Stimulated activated CD8-positive, alpha-beta memory T cell treated with anti-CD3 and anti-CD28 coated beads, Interleukin-12 subunit alpha, Interleukin-12 subunit beta, amount 100 ng/mL, for 24 hours (primary cell): ENCODE data around the gene FBP2.
"Not testable (repeated sequence)": the region's sequence is repeated elsewhere in the genome, so short reads cannot be mapped to it uniquely, and the experiment has no call there.

Experiments used
- DNase-seq: peaks from one replicate; pipeline ENCODE4 v3.0.0-alpha.2; 2020; ENCODE audit errors: extremely low read depth

The FBP2 gene

DNA sequence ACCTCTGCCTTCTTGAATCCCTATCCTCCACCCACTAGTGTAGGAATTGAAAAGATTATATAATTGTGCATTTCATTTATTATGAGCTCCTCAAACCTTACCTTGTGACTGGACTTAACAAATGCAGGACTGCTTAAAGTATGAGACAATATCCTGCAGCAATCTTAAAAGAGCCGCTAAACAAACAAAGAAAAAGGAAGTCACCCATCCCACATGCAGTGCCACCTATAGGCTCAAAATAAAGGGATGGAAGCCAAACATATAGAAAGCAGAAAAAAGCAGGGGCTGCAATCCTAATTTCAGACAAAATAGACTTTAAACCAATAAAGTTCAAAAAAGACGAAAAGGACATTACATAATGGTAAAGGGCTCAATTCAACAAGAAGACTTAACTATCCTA is 30.1 kb downstream of the FBP2 start:
- DNase-seq: no peak

DNA sequence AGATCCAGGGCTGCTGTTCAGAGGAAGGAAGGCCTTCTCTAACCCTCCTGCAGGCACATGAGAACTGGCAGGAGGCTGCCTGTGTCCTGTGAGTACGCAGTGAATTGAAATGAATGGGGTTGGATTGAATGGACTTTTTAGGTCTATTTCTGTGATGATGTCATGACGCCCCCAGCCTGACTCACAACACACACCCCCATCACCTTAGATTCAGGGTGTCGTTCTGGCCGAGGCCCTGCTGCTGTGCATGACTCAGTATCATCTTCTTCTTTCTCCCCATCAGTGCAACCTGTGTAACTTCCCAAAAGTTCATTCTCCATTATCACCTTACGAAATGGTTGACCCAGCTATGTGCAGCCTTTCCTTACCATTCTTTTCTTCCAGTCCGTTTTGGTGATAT is 33.4 kb downstream of the FBP2 start:
- DNase-seq: no peak

- no peak for DNase-seq
Measured at GRCh38 chr9:94557376-94557775, 36.2 kb downstream of the FBP2 start.

DNA sequence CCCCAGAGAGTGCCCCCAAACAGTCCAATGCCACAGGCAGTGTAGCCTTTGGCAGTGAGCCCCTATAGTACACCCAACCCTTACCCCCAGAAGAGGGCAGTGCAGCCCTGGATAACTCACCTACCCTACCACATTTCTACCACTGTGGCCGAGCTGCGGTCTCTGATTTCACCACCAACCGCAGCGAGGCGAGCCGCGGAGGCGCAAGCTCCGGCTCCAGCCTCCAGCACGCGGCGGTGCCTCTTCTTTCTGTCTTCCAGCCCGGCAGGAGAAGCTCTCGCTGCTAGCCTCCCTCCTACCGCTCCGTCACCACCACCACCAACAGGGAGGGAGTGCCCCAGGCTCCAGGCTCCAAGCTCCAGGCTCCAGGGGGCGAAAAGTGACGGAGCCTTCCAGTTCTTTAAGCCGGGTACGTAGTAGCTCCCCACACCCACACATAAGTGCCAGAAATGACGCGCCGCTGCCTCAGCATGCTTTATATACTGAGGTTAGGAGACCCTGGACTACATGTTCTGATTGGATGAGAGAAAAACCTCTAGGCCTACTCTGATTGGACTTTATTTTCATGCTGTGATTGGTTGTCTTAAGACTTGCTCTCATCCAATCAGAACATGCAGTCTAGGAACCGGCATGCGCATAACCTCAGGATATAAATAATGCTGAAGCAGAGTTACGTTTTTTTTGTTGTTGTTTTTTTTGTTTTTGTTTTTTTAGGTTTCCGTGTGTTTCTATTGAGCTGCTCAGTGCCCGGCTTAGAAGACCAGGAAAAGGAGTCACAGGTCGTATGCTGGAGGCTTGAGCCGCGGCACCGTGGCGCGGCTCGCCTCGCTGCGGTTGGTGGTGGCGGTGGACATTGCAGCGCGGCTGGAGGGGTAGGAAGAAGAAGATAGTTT is 38.9 kb downstream of the FBP2 start, which contains the start of gene PCAT7:
TSS of gene PCAT7 (plus strand) at position 645 of the 893 bp plus-strand sequence.
- no peak for DNase-seq

- no peak for DNase-seq
Measured at GRCh38 chr9:94554078-94554438, 39.6 kb downstream of the FBP2 start.

- DNase-seq: no peak
Measured at GRCh38 chr9:94553029-94553938, 40.3 kb downstream of the FBP2 start.

DNA sequence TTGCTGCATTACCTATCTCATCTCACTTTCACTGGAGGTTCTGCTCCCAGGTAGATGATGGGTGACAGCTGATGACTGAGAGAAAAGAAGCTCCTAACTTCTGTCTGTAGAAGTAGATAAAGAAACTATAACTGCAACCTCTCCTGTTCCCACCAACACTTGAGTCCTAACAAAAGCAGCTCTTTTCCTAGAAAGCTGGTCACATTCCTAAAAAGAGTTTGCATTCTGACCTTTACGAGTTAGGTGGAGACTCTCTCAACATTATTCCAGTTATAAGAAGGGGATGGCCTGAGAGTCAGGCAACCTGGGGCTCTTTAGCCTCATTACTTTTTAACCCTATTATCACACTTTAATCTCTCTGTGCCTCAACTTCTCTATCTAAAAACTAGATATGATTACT is 47.7 kb downstream of the FBP2 start:
- DNase-seq: no peak

DNA sequence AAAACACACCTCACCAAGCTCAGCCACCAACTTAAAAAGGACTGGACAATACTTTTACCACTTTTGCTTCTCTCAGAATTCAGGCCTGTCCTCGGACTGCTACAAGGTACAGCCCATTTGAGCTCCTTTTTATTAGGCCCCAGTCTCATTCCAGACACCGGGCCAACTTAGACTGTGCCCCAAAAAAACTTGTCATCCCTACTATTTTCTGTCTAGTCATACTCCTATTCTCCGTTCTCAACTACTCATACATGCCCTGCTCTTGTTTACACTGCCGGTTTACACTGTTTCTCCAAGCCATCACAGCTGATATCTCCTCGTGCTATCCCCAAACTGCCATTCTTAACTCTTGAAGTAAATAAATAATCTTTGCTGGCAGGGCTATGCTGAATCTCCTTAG is 49.3 kb downstream of the FBP2 start:
- not testable (repeated sequence) for DNase-seq

GRCh38 chr9:94538908-94539307 is 54.7 kb downstream of the FBP2 start:
- no peak for DNase-seq

GRCh38 chr9:94534901-94535300 is 58.7 kb downstream of the FBP2 start:
- DNase-seq: no peak

- no peak for DNase-seq
Measured at GRCh38 chr9:94533601-94534000, 60.0 kb downstream of the FBP2 start.

- no peak for DNase-seq
Measured at GRCh38 chr9:94533155-94533554, 60.5 kb downstream of the FBP2 start.

DNA sequence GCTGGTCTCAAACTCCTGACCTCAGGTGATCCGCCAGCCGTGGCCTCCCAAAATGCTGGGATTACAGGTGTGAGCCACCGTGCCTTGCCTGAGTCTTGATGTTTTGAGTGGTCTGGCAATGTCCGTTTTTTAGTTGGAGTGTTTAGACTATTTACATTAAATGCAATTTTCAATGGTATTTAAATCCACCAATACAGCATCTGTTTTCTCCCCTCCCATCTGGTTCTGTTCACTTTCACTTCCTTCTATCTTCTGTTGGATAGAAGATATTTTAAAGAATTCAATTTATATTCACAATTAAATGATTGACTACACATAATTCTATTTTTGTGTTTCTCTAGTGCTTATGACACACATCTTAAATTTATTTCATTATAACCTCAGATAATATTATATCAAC is 64.7 kb downstream of the FBP2 start:
- DNase-seq: no peak

- DNase-seq: no peak
Measured at GRCh38 chr9:94526951-94527350, 66.7 kb downstream of the FBP2 start.

DNA sequence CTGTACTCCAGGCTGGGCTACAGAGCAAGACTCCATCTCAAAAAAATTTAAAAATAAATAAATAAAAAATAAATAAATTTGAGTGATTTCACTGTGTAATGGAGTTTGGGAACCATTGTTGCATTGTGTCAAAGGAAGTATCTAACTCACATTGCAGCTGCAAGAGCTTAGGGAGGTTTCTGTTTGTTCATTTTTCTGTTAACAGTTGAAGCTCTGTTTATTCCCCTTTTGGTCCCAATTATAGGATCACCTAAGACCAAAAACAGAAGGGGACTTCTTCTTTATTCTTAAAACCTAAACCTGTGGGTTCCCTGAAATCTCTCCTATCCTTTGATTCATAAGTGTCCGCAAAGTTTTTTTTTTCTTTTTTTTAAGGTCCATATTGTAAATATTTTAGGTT is 67.4 kb downstream of the FBP2 start:
- no peak for DNase-seq

DNA sequence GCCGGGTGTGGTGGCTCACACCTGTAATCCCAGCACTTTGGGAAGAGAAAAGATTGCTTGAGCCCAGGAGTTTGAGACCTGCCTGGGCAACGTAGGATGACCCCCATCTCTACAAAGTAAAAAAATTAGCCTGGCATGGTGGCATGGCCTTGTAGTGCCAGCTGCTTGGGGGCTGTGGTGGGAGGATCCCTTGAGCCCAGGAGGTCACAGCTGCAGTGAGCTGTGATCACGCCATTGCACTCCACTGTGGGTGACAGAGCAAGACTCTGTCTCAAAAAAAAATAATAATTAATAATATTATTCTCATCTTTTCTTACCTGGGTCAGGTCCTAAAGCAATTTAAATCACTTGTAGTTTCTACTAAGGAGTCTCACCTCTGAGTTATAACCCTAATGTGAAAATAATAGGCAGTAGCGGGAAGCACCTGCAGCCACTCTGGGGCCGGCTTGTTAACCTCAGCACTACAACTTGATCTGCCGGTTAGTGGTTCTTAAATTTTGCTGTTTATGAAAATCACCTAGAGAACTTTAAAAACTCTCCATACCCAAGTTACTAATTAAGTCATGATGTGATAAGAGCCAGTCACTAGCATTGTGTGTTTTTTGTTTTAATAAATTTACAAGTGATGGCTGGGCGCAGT is 68.1 kb downstream of the FBP2 start:
- no peak for DNase-seq

DNA sequence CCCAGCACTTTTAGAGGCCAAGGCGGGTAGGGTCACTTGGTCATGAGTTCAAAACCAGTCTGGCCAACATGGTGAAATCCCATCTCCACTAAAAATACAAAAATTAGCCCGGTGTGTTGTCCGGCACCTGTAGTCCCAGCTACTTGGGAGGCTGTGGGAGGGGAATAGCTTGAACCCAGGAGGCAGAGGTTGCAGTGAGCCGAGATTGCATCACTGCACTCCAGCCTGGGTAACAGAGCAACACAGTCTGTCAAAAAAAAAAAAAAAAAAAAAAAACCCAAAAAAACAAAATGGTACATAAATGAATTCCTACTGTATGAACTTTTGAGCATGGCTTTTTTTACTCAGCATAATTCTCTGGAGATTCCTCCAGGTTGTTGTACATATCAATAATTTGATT is 76.4 kb downstream of the FBP2 start:
- no peak for DNase-seq

- no peak for DNase-seq
Measured at GRCh38 chr9:94514722-94515121, 78.9 kb downstream of the FBP2 start.

GRCh38 chr9:94511955-94512265 is 81.7 kb downstream of the FBP2 start:
- DNase-seq: no peak

DNA sequence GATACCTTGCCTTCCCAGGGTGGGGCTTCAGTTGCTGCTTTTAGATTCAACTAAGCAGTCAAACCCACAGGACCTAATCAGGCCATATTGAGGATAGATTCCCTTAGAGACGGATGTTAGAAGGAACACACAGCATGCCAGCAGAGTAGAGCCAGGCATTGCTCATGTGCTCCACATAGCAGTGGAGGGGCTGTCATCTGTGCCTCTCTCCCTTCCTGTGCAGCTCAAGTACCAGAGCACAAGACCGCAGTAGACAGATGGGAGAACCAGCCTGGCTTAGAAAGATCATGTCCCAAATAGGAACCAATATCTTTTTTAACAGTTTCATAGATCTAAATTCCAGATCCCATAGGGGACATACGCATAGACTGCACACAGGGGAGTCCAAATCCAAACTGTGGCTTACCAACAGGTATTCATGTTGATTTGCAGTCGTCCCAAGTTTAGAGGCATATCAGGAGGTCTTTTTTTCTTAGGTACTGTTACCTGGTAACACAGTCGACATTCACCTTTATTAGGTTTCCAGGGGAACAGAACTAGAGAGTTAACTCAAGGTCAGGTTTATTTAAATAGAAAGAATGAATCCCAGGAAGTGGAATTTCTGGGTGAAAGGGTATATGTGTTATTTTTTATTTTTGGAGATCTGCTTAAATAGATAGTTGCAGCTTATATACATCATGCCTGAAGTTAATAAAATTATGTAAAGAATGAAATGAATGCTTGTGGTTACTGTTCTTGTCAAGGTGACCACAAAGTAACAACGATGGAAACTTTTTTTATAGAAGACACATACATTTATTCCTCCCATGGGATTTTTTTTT is 82.3 kb downstream of the FBP2 start:
- no peak for DNase-seq
